H1 (cell line): ENCODE measurements around the gene CGNL1. TPM values are rescaled to one million over a fixed set of nuclear protein-coding genes. Genes with fewer than 3 reads are reported as not detected.

Source experiments
- CBX5 ChIP-seq: fragments of 300-800, 300-1000 bp; sonication (generic); IDR thresholded peaks from 2 replicates; pipeline ENCODE4 v1.7.1; 2016; ENCODE audit warnings: antibody characterized with exemption, low read length, low read depth
- CHD7 ChIP-seq: fragments of 300-600 bp; sonication (generic); IDR thresholded peaks from 2 replicates; pipeline ENCODE4 v1.7.1; 2012; ENCODE audit warnings: low read length, moderate library complexity, mild to moderate bottlenecking, inconsistent platforms; ENCODE audit not compliant: insufficient replicate concordance
- MAX ChIP-seq: IDR thresholded peaks from 2 replicates; pipeline ENCODE4 v1.6.1; 2012; ENCODE audit warnings: inconsistent platforms
- NANOG ChIP-seq: IDR thresholded peaks from 2 replicates; pipeline ENCODE4 v1.6.1; 2011; ENCODE audit warnings: low read length, low read depth, mild to moderate bottlenecking, inconsistent platforms; ENCODE audit not compliant: insufficient read depth, poor library complexity, severe bottlenecking
- RAD21 ChIP-seq, 2 experiments: IDR thresholded peaks in 1 of 2; conservative IDR thresholded peaks in 1 of 2; 2 replicates each; pipeline ENCODE4 v1.6.1; 2011; ENCODE audit warnings: low read depth in 2 of 2, low read length in 2 of 2, improper control_type of control experiment in 1 of 2, inconsistent platforms in 1 of 2, mild to moderate bottlenecking in 1 of 2, moderate library complexity in 1 of 2
- RNF2 ChIP-seq: fragments of 200-900, 300-1000 bp; sonication (generic); IDR thresholded peaks from 2 replicates; pipeline ENCODE4 v1.7.1; 2016; ENCODE audit warnings: borderline replicate concordance, low read depth, mild to moderate bottlenecking, antibody characterized with exemption, low read length; ENCODE audit not compliant: poor library complexity, severe bottlenecking; ENCODE audit errors: missing control alignments
- SIN3A ChIP-seq, 2 experiments: IDR thresholded peaks in 1 of 2; conservative IDR thresholded peaks in 1 of 2; 2 replicates each; pipeline ENCODE4 v1.6.1; 2011 to 2012; ENCODE audit warnings: low read length in 2 of 2, improper control_type of control experiment in 1 of 2, low read depth in 1 of 2, mild to moderate bottlenecking in 1 of 2
- SIX5 ChIP-seq: IDR thresholded peaks from 2 replicates; pipeline ENCODE4 v1.6.1; 2011; ENCODE audit warnings: mild to moderate bottlenecking, low read depth, low read length
- TAF7 ChIP-seq: optimal IDR thresholded peaks from 2 replicates; pipeline ENCODE3; 2011; ENCODE audit warnings: low read depth, mild to moderate bottlenecking, inconsistent platforms, low read length, moderate library complexity, borderline replicate concordance
- polyA plus RNA-seq, 7 experiments: library from polyadenylated mRNA; depleted of rRNA in 3 of 7; stranded (reverse) in 5 of 7; unstranded in 2 of 7; fragments of >200 nt in 5 of 7; fragments of 200-250 nt in 2 of 7; gene quantifications; 1 replicate in 5 of 7; 2 replicates in 1 of 7; 4 replicates in 1 of 7; pipeline versions ENCODE4 v1.2.1 to v1.2.3, GENCODE V29; 2011 to 2013; ENCODE audit warnings: missing spikeins in 2 of 7, mixed read lengths in 2 of 7
- total RNA-seq: library from RNA; stranded (reverse); fragmentation: NEBNext Ultra II Directional; extraction: Animal tissue kit (Norgen Biotek cat#: 25700); gene quantifications from 2 replicates; pipeline ENCODE4 v1.2.1, GENCODE V29; 2021

Gene CGNL1
- total and polyA plus RNA-seq, 2 of the 8 experiments (the other 6 are each of a cell fraction or from before 2014, with no cell fraction given): 21.8 to 75.6 TPM

GRCh38 chr15:57436961-57437360 lies 60.7 kb downstream of the CGNL1 start (continued):
- no peak for TF ChIP-seq CBX5
- no peak for TF ChIP-seq CHD7
- no peak for TF ChIP-seq RAD21 (IDR thresholded peaks at IDR 0.05 in 1 of 2, conservative IDR thresholded peaks at IDR 0.05 in 1 of 2; ENCODE audit: low read depth in 2 of 2, low read length in 2 of 2)
- no peak for TF ChIP-seq NANOG
- no peak for TF ChIP-seq SIN3A (conservative IDR thresholded peaks at IDR 0.05 in 1 of 2, IDR thresholded peaks at IDR 0.05 in 1 of 2; ENCODE audit: low read depth in 1 of 2, low read length in 2 of 2)
- TF ChIP-seq TAF7: no peak
- TF ChIP-seq SIX5: no peak
- TF ChIP-seq MAX: no peak
- TF ChIP-seq RNF2: no peak
- TF ChIP-seq, all 59 proteins: peak for 0
